SK-N-SH treated with all-trans-retinoic acid at 6 μM for 48 hours (cell line): ENCODE data around the gene TSPAN9.

Experiments used
- ATAC-seq: fragments of 200-7000 bp; cut with Tn5 transposase; 3 replicates; pipeline ENCODE4 v1.9.1; 2020; ENCODE audit warnings: mild to moderate bottlenecking, moderate library complexity
- BACH2 ChIP-seq: fragments of 250-450 bp; sonication (Bioruptor Pico); IDR thresholded peaks from 2 replicates; pipeline ENCODE4 v1.9.0; 2021; ENCODE audit warnings: mild to moderate bottlenecking, borderline replicate concordance
- CSDC2 ChIP-seq: fragments of 250-450 bp; sonication (Bioruptor Pico); IDR thresholded peaks from 2 replicates; pipeline ENCODE4 v1.5.0; 2020; ENCODE audit warnings: mild to moderate bottlenecking, moderate library complexity
- ESRRG ChIP-seq: fragments of 250-450 bp; sonication (Bioruptor Pico); IDR thresholded peaks from 2 replicates; pipeline ENCODE4 v1.6.1; 2021; ENCODE audit warnings: mild to moderate bottlenecking
- GLIS3 ChIP-seq: fragments of 250-450 bp; sonication (Bioruptor Pico); IDR thresholded peaks from 2 replicates; pipeline ENCODE4 v1.5.0; 2020; ENCODE audit warnings: mild to moderate bottlenecking, moderate library complexity
- ISL1 ChIP-seq: fragments of 250-450 bp; sonication (Bioruptor Pico); IDR thresholded peaks from 2 replicates; pipeline ENCODE4 v2.1.2; 2022; ENCODE audit warnings: mild to moderate bottlenecking, moderate library complexity
- PPARA ChIP-seq: fragments of 250-450 bp; sonication (Bioruptor Pico); IDR thresholded peaks from 2 replicates; pipeline ENCODE4 v1.5.0; 2020; ENCODE audit warnings: mild to moderate bottlenecking, borderline replicate concordance
- RARB ChIP-seq: fragments of 250-450 bp; sonication (Bioruptor Pico); IDR thresholded peaks from 2 replicates; pipeline ENCODE4 v1.8.0; 2021; ENCODE audit warnings: mild to moderate bottlenecking, moderate library complexity
- TCF4 ChIP-seq: fragments of 250-450 bp; sonication (Bioruptor Pico); IDR thresholded peaks from 2 replicates; pipeline ENCODE4 v1.8.0; 2021; ENCODE audit warnings: mild to moderate bottlenecking, moderate library complexity, borderline replicate concordance
- TOX ChIP-seq: fragments of 250-450 bp; sonication (Bioruptor Pico); IDR thresholded peaks from 2 replicates; pipeline ENCODE4 v1.8.0; 2021; ENCODE audit warnings: mild to moderate bottlenecking, moderate library complexity, borderline replicate concordance
- ZC3H10 ChIP-seq: fragments of 250-450 bp; sonication (Bioruptor Pico); IDR thresholded peaks from 2 replicates; pipeline ENCODE4 v1.5.1; 2021; ENCODE audit warnings: mild to moderate bottlenecking, moderate library complexity
- ZFP3 ChIP-seq: fragments of 250-450 bp; sonication (Bioruptor Pico); IDR thresholded peaks from 2 replicates; pipeline ENCODE4 v1.5.0; 2020; ENCODE audit warnings: mild to moderate bottlenecking, moderate library complexity
- ZNF565 ChIP-seq: fragments of 450-650 bp; formaldehyde crosslinking; conservative IDR thresholded peaks from 2 replicates; pipeline ENCODE4 v1.5.0; 2020; ENCODE audit warnings: low read depth, mild to moderate bottlenecking, moderate library complexity
- ZNF70 ChIP-seq: fragments of 450-650 bp; formaldehyde crosslinking; IDR thresholded peaks from 2 replicates; pipeline ENCODE4 v1.5.0; 2020; ENCODE audit warnings: mild to moderate bottlenecking, moderate library complexity
- ZNF8 ChIP-seq: fragments of 450-650 bp; formaldehyde crosslinking; IDR thresholded peaks from 2 replicates; pipeline ENCODE4 v1.5.0; 2020; ENCODE audit warnings: mild to moderate bottlenecking, moderate library complexity
- TF ChIP-seq, protein P1 (sequence below): fragments of 250-450 bp; sonication (Bioruptor Pico); IDR thresholded peaks from 2 replicates; pipeline ENCODE4 v1.8.0; 2020; ENCODE audit warnings: mild to moderate bottlenecking, moderate library complexity, borderline replicate concordance
- TF ChIP-seq, protein P2 (sequence below): fragments of 250-450 bp; sonication (Bioruptor Pico); IDR thresholded peaks from 2 replicates; pipeline ENCODE4 v1.5.0; 2020; ENCODE audit warnings: mild to moderate bottlenecking, moderate library complexity
- TF ChIP-seq, protein P3 (sequence below): fragments of 250-450 bp; sonication (Bioruptor Pico); IDR thresholded peaks from 2 replicates; pipeline ENCODE4 v1.5.1; 2020; ENCODE audit warnings: low read depth, mild to moderate bottlenecking, moderate library complexity
- TF ChIP-seq, protein P4 (sequence below): fragments of 250-450 bp; sonication (Bioruptor Pico); IDR thresholded peaks from 2 replicates; pipeline ENCODE4 v1.5.1; 2021; ENCODE audit warnings: mild to moderate bottlenecking, moderate library complexity

Gene TSPAN9

DNA sequence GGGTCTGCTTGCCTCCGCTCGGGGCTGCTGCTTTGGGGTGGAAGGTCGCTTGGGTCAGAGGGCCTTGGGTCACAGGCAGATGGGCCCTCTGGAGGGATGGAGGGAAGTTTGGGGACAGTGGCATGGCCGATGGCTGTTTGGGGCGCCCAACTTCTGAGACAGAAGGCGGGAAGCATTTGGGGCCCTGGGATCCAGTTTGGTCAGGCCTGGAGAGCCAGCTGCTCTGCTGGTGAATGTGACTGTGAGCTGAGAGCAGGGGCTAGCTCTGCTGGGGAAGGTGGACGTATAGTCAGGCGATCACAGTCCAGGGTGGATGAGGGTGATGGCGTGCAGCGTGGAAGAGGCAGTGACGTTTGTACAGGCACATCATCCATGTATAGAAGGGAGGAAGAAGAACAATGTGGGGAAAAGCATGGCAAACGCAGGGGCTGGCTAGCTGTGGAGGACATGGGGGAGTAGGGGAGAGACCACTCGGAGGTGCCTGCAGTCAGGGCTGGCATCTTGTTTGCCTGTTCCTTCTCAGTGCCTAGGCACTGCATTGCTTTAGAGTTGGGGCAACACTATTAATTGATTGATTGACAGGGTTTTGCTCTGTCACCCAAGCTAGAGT is 57.5 kb downstream of the TSPAN9 start:
- ATAC-seq, result no peak
- TF ChIP-seq, protein P1, sequence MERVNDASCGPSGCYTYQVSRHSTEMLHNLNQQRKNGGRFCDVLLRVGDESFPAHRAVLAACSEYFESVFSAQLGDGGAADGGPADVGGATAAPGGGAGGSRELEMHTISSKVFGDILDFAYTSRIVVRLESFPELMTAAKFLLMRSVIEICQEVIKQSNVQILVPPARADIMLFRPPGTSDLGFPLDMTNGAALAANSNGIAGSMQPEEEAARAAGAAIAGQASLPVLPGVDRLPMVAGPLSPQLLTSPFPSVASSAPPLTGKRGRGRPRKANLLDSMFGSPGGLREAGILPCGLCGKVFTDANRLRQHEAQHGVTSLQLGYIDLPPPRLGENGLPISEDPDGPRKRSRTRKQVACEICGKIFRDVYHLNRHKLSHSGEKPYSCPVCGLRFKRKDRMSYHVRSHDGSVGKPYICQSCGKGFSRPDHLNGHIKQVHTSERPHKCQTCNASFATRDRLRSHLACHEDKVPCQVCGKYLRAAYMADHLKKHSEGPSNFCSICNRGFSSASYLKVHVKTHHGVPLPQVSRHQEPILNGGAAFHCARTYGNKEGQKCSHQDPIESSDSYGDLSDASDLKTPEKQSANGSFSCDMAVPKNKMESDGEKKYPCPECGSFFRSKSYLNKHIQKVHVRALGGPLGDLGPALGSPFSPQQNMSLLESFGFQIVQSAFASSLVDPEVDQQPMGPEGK, result no peak
- TF ChIP-seq ZNF70 (CRISPR knock-in tag) (no peak), ZFP3 (no peak), CSDC2 (CRISPR knock-in tag) (no peak), ZNF565 (no peak)
- TF ChIP-seq, protein P2, sequence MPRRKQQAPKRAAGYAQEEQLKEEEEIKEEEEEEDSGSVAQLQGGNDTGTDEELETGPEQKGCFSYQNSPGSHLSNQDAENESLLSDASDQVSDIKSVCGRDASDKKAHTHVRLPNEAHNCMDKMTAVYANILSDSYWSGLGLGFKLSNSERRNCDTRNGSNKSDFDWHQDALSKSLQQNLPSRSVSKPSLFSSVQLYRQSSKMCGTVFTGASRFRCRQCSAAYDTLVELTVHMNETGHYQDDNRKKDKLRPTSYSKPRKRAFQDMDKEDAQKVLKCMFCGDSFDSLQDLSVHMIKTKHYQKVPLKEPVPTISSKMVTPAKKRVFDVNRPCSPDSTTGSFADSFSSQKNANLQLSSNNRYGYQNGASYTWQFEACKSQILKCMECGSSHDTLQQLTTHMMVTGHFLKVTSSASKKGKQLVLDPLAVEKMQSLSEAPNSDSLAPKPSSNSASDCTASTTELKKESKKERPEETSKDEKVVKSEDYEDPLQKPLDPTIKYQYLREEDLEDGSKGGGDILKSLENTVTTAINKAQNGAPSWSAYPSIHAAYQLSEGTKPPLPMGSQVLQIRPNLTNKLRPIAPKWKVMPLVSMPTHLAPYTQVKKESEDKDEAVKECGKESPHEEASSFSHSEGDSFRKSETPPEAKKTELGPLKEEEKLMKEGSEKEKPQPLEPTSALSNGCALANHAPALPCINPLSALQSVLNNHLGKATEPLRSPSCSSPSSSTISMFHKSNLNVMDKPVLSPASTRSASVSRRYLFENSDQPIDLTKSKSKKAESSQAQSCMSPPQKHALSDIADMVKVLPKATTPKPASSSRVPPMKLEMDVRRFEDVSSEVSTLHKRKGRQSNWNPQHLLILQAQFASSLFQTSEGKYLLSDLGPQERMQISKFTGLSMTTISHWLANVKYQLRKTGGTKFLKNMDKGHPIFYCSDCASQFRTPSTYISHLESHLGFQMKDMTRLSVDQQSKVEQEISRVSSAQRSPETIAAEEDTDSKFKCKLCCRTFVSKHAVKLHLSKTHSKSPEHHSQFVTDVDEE (CRISPR knock-in tag), result no peak

DNA sequence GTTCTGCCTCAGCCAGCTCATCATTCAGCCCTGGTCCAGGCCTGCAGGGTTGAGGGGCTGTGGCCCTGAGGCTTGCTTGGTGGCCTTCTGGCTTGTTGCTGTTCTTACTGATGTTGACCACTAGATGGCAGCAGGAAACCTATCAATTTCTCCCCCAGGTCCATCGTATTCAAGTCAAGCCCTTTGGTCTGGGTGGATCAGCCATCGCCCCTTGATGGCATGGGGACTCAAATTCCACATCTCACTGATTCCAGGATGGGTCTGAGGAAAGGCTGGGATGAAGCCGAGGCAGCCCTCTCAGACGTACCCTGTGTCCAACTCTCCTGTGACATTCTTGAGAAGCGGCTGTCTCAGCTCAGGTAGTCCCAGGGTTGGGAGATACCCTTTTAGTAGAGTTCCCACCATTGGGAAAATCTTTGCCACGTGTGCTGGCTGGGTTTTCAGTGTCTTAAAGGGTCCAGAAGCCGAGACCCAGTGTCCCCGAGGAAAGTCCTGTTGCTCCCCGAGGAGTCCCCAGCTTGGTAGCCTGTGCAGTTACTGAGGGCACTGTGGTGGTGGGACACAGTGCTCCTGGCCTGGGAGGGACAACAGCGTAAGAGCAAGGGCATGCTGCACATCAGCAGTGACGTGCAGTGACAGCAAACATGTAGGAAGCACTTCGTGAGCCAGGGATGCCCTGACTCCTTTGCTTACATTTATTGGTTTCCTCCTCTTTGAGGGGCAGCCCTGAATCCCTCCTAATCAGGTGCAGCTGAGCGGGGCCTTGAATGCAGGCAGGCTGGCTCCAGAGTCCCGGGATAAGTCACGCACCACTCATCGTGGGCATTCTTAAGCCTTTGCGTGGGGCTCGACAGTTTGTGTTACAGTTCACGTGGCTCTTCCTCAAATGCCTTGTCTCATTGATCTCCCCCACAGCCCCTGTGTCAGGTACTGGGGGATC is 58.6 kb downstream of the TSPAN9 start:
- TF ChIP-seq CSDC2 (CRISPR knock-in tag) (no peak), BACH2 (CRISPR knock-in tag) (no peak), TOX (no peak)
- TF ChIP-seq, protein P3, sequence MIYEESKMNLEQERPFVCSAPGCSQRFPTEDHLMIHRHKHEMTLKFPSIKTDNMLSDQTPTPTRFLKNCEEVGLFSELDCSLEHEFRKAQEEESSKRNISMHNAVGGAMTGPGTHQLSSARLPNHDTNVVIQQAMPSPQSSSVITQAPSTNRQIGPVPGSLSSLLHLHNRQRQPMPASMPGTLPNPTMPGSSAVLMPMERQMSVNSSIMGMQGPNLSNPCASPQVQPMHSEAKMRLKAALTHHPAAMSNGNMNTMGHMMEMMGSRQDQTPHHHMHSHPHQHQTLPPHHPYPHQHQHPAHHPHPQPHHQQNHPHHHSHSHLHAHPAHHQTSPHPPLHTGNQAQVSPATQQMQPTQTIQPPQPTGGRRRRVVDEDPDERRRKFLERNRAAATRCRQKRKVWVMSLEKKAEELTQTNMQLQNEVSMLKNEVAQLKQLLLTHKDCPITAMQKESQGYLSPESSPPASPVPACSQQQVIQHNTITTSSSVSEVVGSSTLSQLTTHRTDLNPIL (CRISPR knock-in tag), result no peak
- ATAC-seq, result peak; percentile 88

DNA sequence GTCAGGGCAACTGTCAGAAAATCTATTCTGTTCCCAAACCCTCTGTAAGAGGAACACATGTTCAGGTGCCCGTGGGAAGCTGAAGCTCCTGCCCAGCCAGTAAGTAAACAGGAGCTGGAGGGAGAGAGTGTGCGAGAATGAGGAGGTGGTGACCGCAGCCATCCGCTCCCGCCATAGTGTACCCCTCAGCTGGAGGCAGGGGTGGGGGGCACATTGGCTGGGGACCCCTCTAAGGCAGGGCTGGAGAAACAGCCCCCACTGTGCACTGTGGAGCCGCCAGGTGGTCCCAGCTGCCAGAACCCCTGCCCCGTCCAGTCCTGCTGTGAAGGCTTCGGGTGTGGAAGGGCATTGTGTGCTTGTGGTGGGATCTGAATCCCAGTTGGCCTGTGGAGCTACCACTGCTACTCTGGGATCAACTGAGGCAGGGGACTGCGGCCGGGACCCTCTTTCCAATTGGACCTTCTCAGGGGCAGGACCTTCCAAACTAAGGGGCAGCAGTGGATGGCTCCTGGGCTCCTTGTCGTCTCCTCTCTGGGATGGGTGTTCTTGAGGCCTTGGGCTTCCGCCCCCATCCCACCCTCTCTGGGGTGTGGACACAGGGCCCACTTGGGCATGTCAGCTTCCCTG is 59.6 kb downstream of the TSPAN9 start:
- TF ChIP-seq, protein P4, sequence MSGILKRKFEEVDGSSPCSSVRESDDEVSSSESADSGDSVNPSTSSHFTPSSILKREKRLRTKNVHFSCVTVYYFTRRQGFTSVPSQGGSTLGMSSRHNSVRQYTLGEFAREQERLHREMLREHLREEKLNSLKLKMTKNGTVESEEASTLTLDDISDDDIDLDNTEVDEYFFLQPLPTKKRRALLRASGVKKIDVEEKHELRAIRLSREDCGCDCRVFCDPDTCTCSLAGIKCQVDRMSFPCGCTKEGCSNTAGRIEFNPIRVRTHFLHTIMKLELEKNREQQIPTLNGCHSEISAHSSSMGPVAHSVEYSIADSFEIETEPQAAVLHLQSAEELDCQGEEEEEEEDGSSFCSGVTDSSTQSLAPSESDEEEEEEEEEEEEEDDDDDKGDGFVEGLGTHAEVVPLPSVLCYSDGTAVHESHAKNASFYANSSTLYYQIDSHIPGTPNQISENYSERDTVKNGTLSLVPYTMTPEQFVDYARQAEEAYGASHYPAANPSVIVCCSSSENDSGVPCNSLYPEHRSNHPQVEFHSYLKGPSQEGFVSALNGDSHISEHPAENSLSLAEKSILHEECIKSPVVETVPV (CRISPR knock-in tag), result no peak
- no peak for TF ChIP-seq ZFP3
- TF ChIP-seq BACH2 (CRISPR knock-in tag), result no peak
- no peak for TF ChIP-seq TCF4 (CRISPR knock-in tag)
- TF ChIP-seq CSDC2 (CRISPR knock-in tag), result no peak
- TF ChIP-seq ZC3H10 (CRISPR knock-in tag), result no peak
- TF ChIP-seq ZNF8 (CRISPR knock-in tag), result no peak
- no peak for TF ChIP-seq ZNF70 (CRISPR knock-in tag)
- TF ChIP-seq ZNF565, result no peak
- no peak for TF ChIP-seq ESRRG (CRISPR knock-in tag)
- no peak for TF ChIP-seq TOX
- TF ChIP-seq, protein P1, result no peak
- no peak for TF ChIP-seq GLIS3
- no peak for TF ChIP-seq RARB (CRISPR knock-in tag)
- no peak for TF ChIP-seq PPARA (CRISPR knock-in tag)
- no peak for TF ChIP-seq ISL1
- no peak for ATAC-seq
